ENCODE measurements around the gene CDH23. TPM values are rescaled to one million over a fixed set of nuclear protein-coding genes. Genes with fewer than 3 reads are reported as not detected.

The CDH23 gene
- total and polyA plus RNA-seq, 2 experiments from 2014 or later, result 0.08 TPM; not detected in 1

DNA sequence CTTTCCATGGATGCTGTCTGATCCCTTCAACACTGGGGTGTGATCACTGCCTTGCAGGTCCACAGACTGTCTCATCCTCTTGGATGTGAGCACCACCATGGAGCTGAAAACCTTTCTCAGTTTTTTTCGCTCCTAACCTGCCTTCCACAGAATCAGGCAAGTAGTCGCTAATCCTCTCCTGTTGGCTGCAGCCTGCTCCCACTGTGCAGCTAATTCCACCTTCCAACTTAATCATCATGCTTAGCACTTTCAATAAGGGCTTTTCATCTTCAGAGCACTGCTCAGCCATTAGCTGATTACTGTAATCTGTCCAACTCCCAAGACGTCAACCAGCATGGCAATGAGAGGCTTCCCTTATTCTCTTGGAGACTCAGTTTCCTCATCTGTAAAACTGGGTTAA is 15.1 kb upstream of the CDH23 start:
- Histone ChIP-seq H3K4me3 (no peak overlapping the region), H4K20me1 (ENCODE audit: insufficient read depth) (no peaks in the 10 kb centered on the region), H3K4me1 (ENCODE audit: insufficient read depth) (peaks cover 9% of the 10 kb centered on the region), H3F3A (ENCODE audit: insufficient read depth) (no peaks in the 10 kb centered on the region), H3K4me2 (ENCODE audit: unreplicated experiment) (no peak overlapping the region), H3K9me2 (ENCODE audit: insufficient read depth) (no peaks in the 10 kb centered on the region), H3K27me3 (replicated peaks; ENCODE audit: insufficient read depth) (no peaks in the 10 kb centered on the region), H3K36me3 (ENCODE audit: low read depth) (no peaks in the 10 kb centered on the region), H3K9ac (no peak overlapping the region), H3K79me2 (ENCODE audit: insufficient read depth) (no peaks in the 10 kb centered on the region), H3K27ac (no peak overlapping the region), H2AFZ (no peak overlapping the region), H3K9me3 (ENCODE audit: low read depth) (no peaks in the 10 kb centered on the region)
- TF ChIP-seq EZH2phosphoT487 (IDR thresholded peaks at IDR 0.05; ENCODE audit: insufficient read depth, low read depth), result no peak
- TF ChIP-seq EZH2 (IDR thresholded peaks at IDR 0.05; ENCODE audit: insufficient read depth, poor library complexity, severe bottlenecking), result no peak
- DNase-seq, result no peak
- 91 to 97% methylated on average over 3 of the region's 3 CpGs for WGBS, 2 experiments (ENCODE audit: low coverage in 1 of 2, low lambda C conversion rate in 2 of 2, missing lambda C conversion rate in 2 of 2)
- in situ Hi-C loops (cut with MboI), result no loop called here

DNA sequence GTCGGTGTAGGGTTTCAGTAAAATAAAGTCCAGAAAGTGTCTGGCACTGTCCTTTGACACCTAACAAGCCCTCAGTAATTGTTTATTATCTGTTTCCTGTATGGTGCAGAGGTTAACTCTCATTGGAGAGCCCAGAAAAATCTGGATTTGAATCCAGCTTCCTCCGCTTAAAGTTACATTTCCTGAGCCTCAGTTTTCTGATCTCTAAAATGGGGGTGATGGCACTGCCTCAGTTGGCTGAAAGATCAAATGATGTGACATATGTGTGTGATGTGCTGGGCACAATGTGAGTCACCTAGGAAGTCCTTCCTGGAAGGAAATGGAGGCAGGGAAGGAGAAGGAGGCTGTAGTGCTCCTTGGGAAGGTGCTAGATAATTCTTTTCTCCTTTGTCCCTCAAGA is 14.7 kb upstream of the CDH23 start:
- H3K4me2 ChIP-seq (ENCODE audit: unreplicated experiment), result no peak overlapping the region
- H3K9ac ChIP-seq, result no peak overlapping the region
- 0 out of 2 replicates have a peak, but pooled peaks cover under 1% of the 10 kb centered on the region for H3K27me3 ChIP-seq (replicated peaks; ENCODE audit: insufficient read depth)
- no peaks in the 10 kb centered on the region for H3F3A ChIP-seq (ENCODE audit: insufficient read depth)
- no peaks in the 10 kb centered on the region for H3K9me2 ChIP-seq (ENCODE audit: insufficient read depth)
- no peaks in the 10 kb centered on the region for H3K79me2 ChIP-seq (ENCODE audit: insufficient read depth)
- no peak overlapping the region for H3K4me3 ChIP-seq
- H3K9me3 ChIP-seq (ENCODE audit: low read depth), result no peaks in the 10 kb centered on the region
- no peak overlapping the region for H3K27ac ChIP-seq
- 73 to 75% methylated on average over 2 of the region's 2 CpGs for WGBS, 2 experiments (ENCODE audit: low coverage in 1 of 2, low lambda C conversion rate in 2 of 2, missing lambda C conversion rate in 2 of 2)
- no peak overlapping the region for H2AFZ ChIP-seq
- TF ChIP-seq EZH2phosphoT487 (IDR thresholded peaks at IDR 0.05; ENCODE audit: insufficient read depth, low read depth), result no peak
- no peak for TF ChIP-seq EZH2 (IDR thresholded peaks at IDR 0.05; ENCODE audit: insufficient read depth, poor library complexity, severe bottlenecking)
- in situ Hi-C loops (cut with MboI), result no loop called here
- H3K4me1 ChIP-seq (ENCODE audit: insufficient read depth), result 0 out of 2 replicates have a peak, but pooled peaks cover 5% of the 10 kb centered on the region
- no peaks in the 10 kb centered on the region for H4K20me1 ChIP-seq (ENCODE audit: insufficient read depth)
- DNase-seq, result no peak
- no peaks in the 10 kb centered on the region for H3K36me3 ChIP-seq (ENCODE audit: low read depth)

- no peak overlapping the region for H2AFZ ChIP-seq
- H3K9me2 ChIP-seq (ENCODE audit: insufficient read depth), result no peaks in the 10 kb centered on the region
- DNase-seq, result peak; percentile 36
- 0 out of 2 replicates have a peak, but pooled peaks cover 4% of the 10 kb centered on the region for H3K4me1 ChIP-seq (ENCODE audit: insufficient read depth)
- H3F3A ChIP-seq (ENCODE audit: insufficient read depth), result no peaks in the 10 kb centered on the region
- no peaks in the 10 kb centered on the region for H4K20me1 ChIP-seq (ENCODE audit: insufficient read depth)
- WGBS, 2 experiments (ENCODE audit: low coverage in 1 of 2, low lambda C conversion rate in 2 of 2, missing lambda C conversion rate in 2 of 2), result 94 to 100% methylated on average over 1 of the region's 1 CpG
- in situ Hi-C loops (cut with MboI), result no loop called here
- TF ChIP-seq EZH2phosphoT487 (IDR thresholded peaks at IDR 0.05; ENCODE audit: insufficient read depth, low read depth), result no peak
- no peak for TF ChIP-seq EZH2 (IDR thresholded peaks at IDR 0.05; ENCODE audit: insufficient read depth, poor library complexity, severe bottlenecking)
- no peak overlapping the region for H3K9ac ChIP-seq
- H3K4me3 ChIP-seq, result no peak overlapping the region
- no peak overlapping the region for H3K27ac ChIP-seq
- no peaks in the 10 kb centered on the region for H3K9me3 ChIP-seq (ENCODE audit: low read depth)
- H3K79me2 ChIP-seq (ENCODE audit: insufficient read depth), result no peaks in the 10 kb centered on the region
- no peaks in the 10 kb centered on the region for H3K36me3 ChIP-seq (ENCODE audit: low read depth)
- peaks cover 8% of the 10 kb centered on the region; the same call in 1 of the 2 replicates for H3K27me3 ChIP-seq (replicated peaks; ENCODE audit: insufficient read depth)
- no peak overlapping the region for H3K4me2 ChIP-seq (ENCODE audit: unreplicated experiment)
These were observed 14.0 kb upstream of the CDH23 start for GRCh38 chr10:71382757-71383156.

GRCh38 chr10:71383972-71384687 is 12.6 kb upstream of the CDH23 start:
- Histone ChIP-seq H3K27ac (no peak overlapping the region), H3K9me3 (ENCODE audit: low read depth) (no peaks in the 10 kb centered on the region), H4K20me1 (ENCODE audit: insufficient read depth) (no peaks in the 10 kb centered on the region), H3K4me2 (ENCODE audit: unreplicated experiment) (no peak overlapping the region), H3K9ac (no peak overlapping the region), H3F3A (ENCODE audit: insufficient read depth) (no peaks in the 10 kb centered on the region), H2AFZ (no peak overlapping the region), H3K4me1 (ENCODE audit: insufficient read depth) (no peaks in the 10 kb centered on the region), H3K4me3 (no peak overlapping the region), H3K79me2 (ENCODE audit: insufficient read depth) (no peaks in the 10 kb centered on the region), H3K9me2 (ENCODE audit: insufficient read depth) (no peaks in the 10 kb centered on the region), H3K27me3 (replicated peaks; ENCODE audit: insufficient read depth) (peaks cover 21% of the 10 kb centered on the region), H3K36me3 (ENCODE audit: low read depth) (no peaks in the 10 kb centered on the region)
- no peak for TF ChIP-seq EZH2 (IDR thresholded peaks at IDR 0.05; ENCODE audit: insufficient read depth, poor library complexity, severe bottlenecking)
- TF ChIP-seq EZH2phosphoT487 (IDR thresholded peaks at IDR 0.05; ENCODE audit: insufficient read depth, low read depth), result no peak
- in situ Hi-C loops (cut with MboI), result no loop called here
- DNase-seq, result peak; percentile 53
- WGBS, 2 experiments (ENCODE audit: low coverage in 1 of 2, low lambda C conversion rate in 2 of 2, missing lambda C conversion rate in 2 of 2), result 18 to 19% methylated on average over 10 of the region's 10 CpGs

Measured in GM23248 (cell line).